Dermis blood vessel endothelial cell (primary cell): ENCODE results near the gene MICA. TPM values are rescaled to one million over a fixed set of nuclear protein-coding genes. Genes with fewer than 3 reads are reported as not detected.
"Not testable (repeated sequence)": the region's sequence is repeated elsewhere in the genome, so short reads cannot be mapped to it uniquely, and the experiment has no call there.

Source experiments
- DNase-seq: peaks from one replicate; pipeline ENCODE4 v3.0.0; 2010
- total RNA-seq: library from RNA; depleted of rRNA; stranded (reverse); fragments of >200 nt; gene quantifications from 2 replicates; pipeline ENCODE4 v1.2.3, GENCODE V29; 2014

Gene MICA
- total RNA-seq, 1 donor from 2014 or later, result 57.9 TPM

- not testable (repeated sequence) for DNase-seq
Measured at GRCh38 chr6:31414148-31414770, 10.9 kb downstream of the MICA start.

GRCh38 chr6:31414771-31415265 lies 11.4 kb downstream of the MICA start:
- no peak for DNase-seq

- no peak for DNase-seq
Measured at GRCh38 chr6:31416394-31417014, 13.1 kb downstream of the MICA start.

GRCh38 chr6:31418251-31418650 lies 14.9 kb downstream of the MICA start:
- no peak for DNase-seq

- no peak for DNase-seq
Measured at GRCh38 chr6:31419842-31420241, 16.4 kb downstream of the MICA start.

- DNase-seq, result no peak
Measured at GRCh38 chr6:31420546-31420945, 17.2 kb downstream of the MICA start.

- peak; percentile 32 for DNase-seq
Measured at GRCh38 chr6:31422587-31422986, 19.2 kb downstream of the MICA start.

GRCh38 chr6:31423550-31423949 lies 20.2 kb downstream of the MICA start:
- DNase-seq, result no peak

- no peak for DNase-seq
Measured at GRCh38 chr6:31426395-31427354, 23.3 kb downstream of the MICA start.

- DNase-seq, result no peak
Measured at GRCh38 chr6:31430449-31430848, 27.1 kb downstream of the MICA start.

GRCh38 chr6:31435051-31435450 lies 31.7 kb downstream of the MICA start:
- DNase-seq, result not testable (repeated sequence)

GRCh38 chr6:31438222-31438621 lies 34.8 kb downstream of the MICA start:
- DNase-seq, result no peak

GRCh38 chr6:31438677-31439076 lies 35.3 kb downstream of the MICA start:
- no peak for DNase-seq

- peak; percentile 80 for DNase-seq
Measured at GRCh38 chr6:31441365-31442267, 38.2 kb downstream of the MICA start.

- no peak for DNase-seq
Measured at GRCh38 chr6:31446481-31446880, 43.1 kb downstream of the MICA start.

- DNase-seq, result not testable (repeated sequence)
Measured at GRCh38 chr6:31446999-31447789, 43.8 kb downstream of the MICA start.

- no peak for DNase-seq
Measured at GRCh38 chr6:31450751-31451150, 47.4 kb downstream of the MICA start.

- no peak for DNase-seq
Measured at GRCh38 chr6:31452859-31453258, 49.5 kb downstream of the MICA start.

GRCh38 chr6:31453259-31453658 lies 49.9 kb downstream of the MICA start:
- DNase-seq, result no peak

GRCh38 chr6:31459864-31460263 lies 56.5 kb downstream of the MICA start:
- not testable (repeated sequence) for DNase-seq

GRCh38 chr6:31460361-31461025 lies 57.1 kb downstream of the MICA start:
- DNase-seq, result no peak
